Neural crest cell (in vitro differentiated cells): Measurements from ENCODE around the gene MLLT11. TPM values are rescaled to one million over a fixed set of nuclear protein-coding genes. Genes with fewer than 3 reads are reported as not detected.
"Not testable (repeated sequence)": the region's sequence is repeated elsewhere in the genome, so short reads cannot be mapped to it uniquely, and the experiment has no call there.

ENCODE experiments used
- DNase-seq: peaks from one replicate; pipeline ENCODE4 v3.0.0; 2021; ENCODE audit warnings: low read depth, mixed read lengths, low spot score
- H3K27ac Mint-ChIP-seq: one replicate; pipeline ENCODE4 v1.8.0; 2021; ENCODE audit warnings: mild to moderate bottlenecking, mixed read lengths; ENCODE audit not compliant: unreplicated experiment
- H3K27me3 Mint-ChIP-seq: 2 replicates; pipeline ENCODE4 v1.8.0; 2021; ENCODE audit warnings: low read depth, mild to moderate bottlenecking, mixed read lengths
- H3K36me3 Mint-ChIP-seq: 2 replicates; pipeline ENCODE4 v1.8.0; 2021; ENCODE audit warnings: low read depth, mild to moderate bottlenecking, mixed read lengths
- H3K4me1 Mint-ChIP-seq: 2 replicates; pipeline ENCODE4 v1.8.0; 2021; ENCODE audit warnings: mixed read lengths
- H3K4me3 Mint-ChIP-seq: one replicate; pipeline ENCODE4 v1.8.0; 2021; ENCODE audit warnings: mild to moderate bottlenecking, mixed read lengths
- H3K9me3 Mint-ChIP-seq: 2 replicates; pipeline ENCODE4 v1.8.0; 2021; ENCODE audit warnings: mixed read lengths
- total RNA-seq: library from RNA; stranded (reverse); gene quantifications from 2 replicates; pipeline ENCODE4 v1.2.1, GENCODE V29; 2021
- TF ChIP-seq, protein P1 (sequence below): fragments of 200-600 bp; sonication (generic); conservative IDR thresholded peaks from 2 replicates; pipeline ENCODE4 v1.5.0; 2021; ENCODE audit warnings: antibody characterized with exemption, mild to moderate bottlenecking

Gene MLLT11
- total RNA-seq, 1 donor from 2014 or later, result 63.9 TPM

- H3K27ac Mint-ChIP-seq, result no peak overlapping the region
- no peak for DNase-seq
- H3K36me3 Mint-ChIP-seq, result no peaks in the 10 kb centered on the region
- peaks cover 9% of the 10 kb centered on the region for H3K4me1 Mint-ChIP-seq
- no peaks in the 10 kb centered on the region for H3K27me3 Mint-ChIP-seq
- H3K9me3 Mint-ChIP-seq, result no peaks in the 10 kb centered on the region
- TF ChIP-seq, protein P1, sequence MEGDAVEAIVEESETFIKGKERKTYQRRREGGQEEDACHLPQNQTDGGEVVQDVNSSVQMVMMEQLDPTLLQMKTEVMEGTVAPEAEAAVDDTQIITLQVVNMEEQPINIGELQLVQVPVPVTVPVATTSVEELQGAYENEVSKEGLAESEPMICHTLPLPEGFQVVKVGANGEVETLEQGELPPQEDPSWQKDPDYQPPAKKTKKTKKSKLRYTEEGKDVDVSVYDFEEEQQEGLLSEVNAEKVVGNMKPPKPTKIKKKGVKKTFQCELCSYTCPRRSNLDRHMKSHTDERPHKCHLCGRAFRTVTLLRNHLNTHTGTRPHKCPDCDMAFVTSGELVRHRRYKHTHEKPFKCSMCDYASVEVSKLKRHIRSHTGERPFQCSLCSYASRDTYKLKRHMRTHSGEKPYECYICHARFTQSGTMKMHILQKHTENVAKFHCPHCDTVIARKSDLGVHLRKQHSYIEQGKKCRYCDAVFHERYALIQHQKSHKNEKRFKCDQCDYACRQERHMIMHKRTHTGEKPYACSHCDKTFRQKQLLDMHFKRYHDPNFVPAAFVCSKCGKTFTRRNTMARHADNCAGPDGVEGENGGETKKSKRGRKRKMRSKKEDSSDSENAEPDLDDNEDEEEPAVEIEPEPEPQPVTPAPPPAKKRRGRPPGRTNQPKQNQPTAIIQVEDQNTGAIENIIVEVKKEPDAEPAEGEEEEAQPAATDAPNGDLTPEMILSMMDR, result no peak
- no peak overlapping the region for H3K4me3 Mint-ChIP-seq
These were observed 25.9 kb downstream of the MLLT11 start for GRCh38 chr1:151085953-151086559.

DNA sequence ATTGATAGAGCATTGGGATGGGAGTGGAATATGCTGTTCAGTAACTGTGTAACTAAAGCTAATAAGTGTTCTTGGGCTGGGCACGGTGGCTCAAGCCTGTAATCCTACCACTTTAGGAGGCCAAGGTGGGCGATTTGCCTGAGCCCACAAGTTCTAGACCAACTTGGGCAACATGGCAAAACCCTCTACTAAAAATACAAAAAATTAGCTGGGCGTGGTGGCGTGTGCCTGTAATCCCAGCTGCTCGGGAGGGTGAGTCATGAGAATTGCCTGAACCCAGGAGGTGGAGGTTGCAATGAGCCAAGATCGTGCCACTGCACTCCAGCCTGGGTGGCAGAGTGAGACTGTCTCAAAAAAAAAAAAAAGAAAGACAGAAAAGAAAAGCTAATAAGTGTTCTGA, 37.2 kb downstream of the MLLT11 start:
- H3K4me3 Mint-ChIP-seq, DNase-seq, H3K9me3 Mint-ChIP-seq, H3K36me3 Mint-ChIP-seq, H3K4me1 Mint-ChIP-seq, H3K27me3 Mint-ChIP-seq, H3K27ac Mint-ChIP-seq: not testable (repeated sequence)

DNA sequence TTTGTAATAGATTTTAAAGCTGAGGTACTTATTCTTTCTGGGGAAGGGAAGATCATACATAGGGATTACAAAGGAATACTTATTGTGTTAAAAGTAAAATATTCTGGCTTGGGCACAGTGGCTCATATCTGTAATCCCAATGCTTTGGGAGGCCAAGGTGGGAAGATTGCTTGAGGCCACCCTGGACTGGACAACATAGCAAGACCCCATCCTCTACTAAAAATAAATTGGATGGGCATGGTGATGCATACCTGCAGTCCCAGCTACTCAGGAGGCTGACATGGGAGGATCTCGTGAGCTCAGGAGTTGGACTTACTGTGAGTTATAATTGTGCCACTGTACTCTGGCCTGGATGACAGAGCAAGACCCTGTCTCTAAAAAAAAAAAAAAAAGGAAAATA, 37.9 kb downstream of the MLLT11 start:
- no peak for DNase-seq
- Mint-ChIP-seq H3K27me3 (no peaks in the 10 kb centered on the region), H3K36me3 (no peaks in the 10 kb centered on the region), H3K4me1 (no peaks in the 10 kb centered on the region), H3K27ac (no peak overlapping the region), H3K9me3 (peaks cover 3% of the 10 kb centered on the region), H3K4me3 (no peak overlapping the region)
- TF ChIP-seq, protein P1, result no peak

- Mint-ChIP-seq H3K4me3 (no peak overlapping the region), H3K4me1 (peaks cover 7% of the 10 kb centered on the region), H3K36me3 (no peaks in the 10 kb centered on the region), H3K9me3 (peaks cover 2% of the 10 kb centered on the region), H3K27me3 (no peaks in the 10 kb centered on the region), H3K27ac (no peak overlapping the region)
- DNase-seq, result no peak
- TF ChIP-seq, protein P1, result no peak
These were observed 44.4 kb downstream of the MLLT11 start for GRCh38 chr1:151104630-151105029.

- Mint-ChIP-seq H3K36me3 (no peaks in the 10 kb centered on the region), H3K4me3 (no peak overlapping the region), H3K27me3 (no peaks in the 10 kb centered on the region), H3K9me3 (no peaks in the 10 kb centered on the region), H3K4me1 (peaks cover 7% of the 10 kb centered on the region), H3K27ac (no peak overlapping the region)
- TF ChIP-seq, protein P1, result no peak
- no peak for DNase-seq
These were observed 46.7 kb downstream of the MLLT11 start for GRCh38 chr1:151106894-151107293.

GRCh38 chr1:151108331-151108730, 48.1 kb downstream of the MLLT11 start:
- DNase-seq, result no peak
- H3K4me1 Mint-ChIP-seq, result peaks cover 7% of the 10 kb centered on the region
- no peak overlapping the region for H3K4me3 Mint-ChIP-seq
- TF ChIP-seq, protein P1, result no peak
- H3K36me3 Mint-ChIP-seq, result no peaks in the 10 kb centered on the region
- no peaks in the 10 kb centered on the region for H3K27me3 Mint-ChIP-seq
- H3K9me3 Mint-ChIP-seq, result no peaks in the 10 kb centered on the region
- no peak overlapping the region for H3K27ac Mint-ChIP-seq
